Liver (tissue), 9 donors: ENCODE measurements around the gene EIF4H. TPM values are rescaled to one million over a fixed set of nuclear protein-coding genes. Genes with fewer than 3 reads are reported as not detected.

Source experiments
- DNase-seq: peaks from one replicate; pipeline ENCODE4 v3.0.0-alpha.2; 2017; ENCODE audit warnings: low spot score
- H3K27ac ChIP-seq, 2 donors: one replicate each; pipeline ENCODE4 v1.7.0; 2013; ENCODE audit warnings: inconsistent platforms in 2 of 2, low read length in 2 of 2, control low read depth in 1 of 2, low read depth in 1 of 2, mild to moderate bottlenecking in 1 of 2
- H3K27me3 ChIP-seq, 4 donors: one replicate each; pipeline versions ENCODE4 v1.6.1 to v1.7.0; 2013; ENCODE audit warnings: low read length in 3 of 4, inconsistent platforms in 1 of 4, mild to moderate bottlenecking in 1 of 4, moderate library complexity in 1 of 4; ENCODE audit not compliant: control insufficient read depth in 4 of 4, insufficient read depth in 4 of 4
- H3K36me3 ChIP-seq, 4 donors: one replicate each; pipeline versions ENCODE4 v1.6.1 to v1.7.0; 2013; ENCODE audit warnings: low read length in 3 of 4, mild to moderate bottlenecking in 3 of 4, low read depth in 1 of 4, moderate library complexity in 1 of 4; ENCODE audit not compliant: control insufficient read depth in 4 of 4, insufficient read depth in 3 of 4
- H3K4me1 ChIP-seq, 4 donors: one replicate each; pipeline versions ENCODE4 v1.6.1 to v1.7.0; 2013; ENCODE audit warnings: low read length in 3 of 4, mild to moderate bottlenecking in 3 of 4, moderate library complexity in 1 of 4; ENCODE audit not compliant: control insufficient read depth in 4 of 4, insufficient read depth in 4 of 4
- H3K4me3 ChIP-seq, 3 donors: one replicate each; pipeline versions ENCODE4 v1.6.1 to v1.7.0; 2013; ENCODE audit warnings: low read length in 3 of 3, control low read depth in 1 of 3, low read depth in 1 of 3, mild to moderate bottlenecking in 1 of 3
- H3K9ac ChIP-seq, 2 donors: one replicate each; pipeline ENCODE4 v1.7.0; 2013; ENCODE audit warnings: low read length in 2 of 2, mild to moderate bottlenecking in 2 of 2, moderate library complexity in 2 of 2, control low read depth in 1 of 2, low read depth in 1 of 2
- H3K9me3 ChIP-seq, 4 donors: one replicate each; pipeline versions ENCODE4 v1.6.1 to v1.7.0; 2013; ENCODE audit warnings: low read length in 3 of 4; ENCODE audit not compliant: control insufficient read depth in 4 of 4
- EGR1 ChIP-seq, 2 donors: IDR thresholded peaks; 2 replicates each; pipeline ENCODE4 v1.6.1; 2016 to 2018; ENCODE audit warnings: antibody characterized with exemption in 2 of 2, low read depth in 2 of 2
- FOXA1 ChIP-seq: IDR thresholded peaks from 2 replicates; pipeline ENCODE4 v1.6.1; 2016; ENCODE audit warnings: antibody characterized with exemption
- FOXA2 ChIP-seq: IDR thresholded peaks from 2 replicates; pipeline ENCODE4 v1.6.1; 2016; ENCODE audit warnings: antibody characterized with exemption
- GABPA ChIP-seq, 2 donors: IDR thresholded peaks in 1 of 2; conservative IDR thresholded peaks in 1 of 2; 2 replicates each; pipeline ENCODE4 v1.6.1; 2016; ENCODE audit warnings: antibody characterized with exemption in 2 of 2, mild to moderate bottlenecking in 1 of 2, moderate library complexity in 1 of 2
- HNF4A ChIP-seq, 2 donors: conservative IDR thresholded peaks; 2 replicates each; pipeline ENCODE4 v1.6.1; 2016; ENCODE audit warnings: antibody characterized with exemption in 2 of 2, mild to moderate bottlenecking in 2 of 2
- HNF4G ChIP-seq: IDR thresholded peaks from 2 replicates; pipeline ENCODE4 v1.6.1; 2016; ENCODE audit warnings: antibody characterized with exemption
- JUND ChIP-seq, 2 donors: IDR thresholded peaks; 2 replicates each; pipeline ENCODE4 v1.6.1; 2016; ENCODE audit warnings: antibody characterized with exemption in 2 of 2
- NR2F2 ChIP-seq: IDR thresholded peaks from 2 replicates; pipeline ENCODE4 v1.6.1; 2016; ENCODE audit warnings: antibody characterized with exemption
- RAD21 ChIP-seq, 2 donors: IDR thresholded peaks; 2 replicates each; pipeline ENCODE4 v1.6.1; 2016; ENCODE audit warnings: antibody characterized with exemption in 2 of 2, mild to moderate bottlenecking in 2 of 2
- RXRA ChIP-seq, 2 donors: IDR thresholded peaks; 2 replicates each; pipeline ENCODE4 v1.6.1; 2017 to 2018; ENCODE audit warnings: antibody characterized with exemption in 2 of 2, mild to moderate bottlenecking in 1 of 2
- SP1 ChIP-seq: IDR thresholded peaks from 2 replicates; pipeline ENCODE4 v1.6.1; 2018; ENCODE audit warnings: antibody characterized with exemption, mild to moderate bottlenecking
- TAF1 ChIP-seq: conservative IDR thresholded peaks from 2 replicates; pipeline ENCODE4 v1.6.1; 2016; ENCODE audit warnings: antibody characterized with exemption, mild to moderate bottlenecking
- YY1 ChIP-seq: IDR thresholded peaks from 2 replicates; pipeline ENCODE4 v1.6.1; 2016; ENCODE audit warnings: antibody characterized with exemption, mild to moderate bottlenecking
- WGBS: extraction: QIAGEN DNeasy Blood & Tissue Kit; methylation state at CpG from one replicate; pipeline ENCODE4 v1.1.7; 2013; 5-methylcytosine and 5-hydroxymethylcytosine counted together
- polyA plus RNA-seq, 2 donors: library from polyadenylated mRNA; stranded (reverse) in 1 of 2; unstranded in 1 of 2; fragments of 200-250 nt in 1 of 2; fragments of >200 nt in 1 of 2; fragmentation: Nextera tagmentation in 1 of 2; extraction: Ambion mirVana in 1 of 2; gene quantifications; one replicate each; pipeline versions ENCODE4 v1.2.1 to v1.2.3, GENCODE V29; 2013 to 2015
- total RNA-seq, 2 donors: library from RNA; depleted of rRNA; stranded (reverse); fragments of >200 nt; gene quantifications; one replicate each; pipeline ENCODE4 v1.2.3, GENCODE V29; 2014
- TF ChIP-seq, protein P1 (sequence below): IDR thresholded peaks from 2 replicates; pipeline ENCODE4 v1.6.1; 2016; ENCODE audit warnings: antibody characterized with exemption, mild to moderate bottlenecking
- TF ChIP-seq, protein P2 (sequence below): IDR thresholded peaks from 2 replicates; pipeline ENCODE4 v1.6.1; 2016; ENCODE audit warnings: antibody characterized with exemption
- TF ChIP-seq, protein P3 (sequence below): fragments of 150-350 bp; IDR thresholded peaks from 2 replicates; pipeline ENCODE4 v1.5.1; 2017; ENCODE audit warnings: improper control_type of control experiment, low read depth, low read length; ENCODE audit not compliant: missing input control
- TF ChIP-seq, protein P4 (sequence below): IDR thresholded peaks from 2 replicates; pipeline ENCODE4 v1.6.1; 2016; ENCODE audit warnings: antibody characterized with exemption
- donor health status: healthy.
- donor health status: healthy.
- donor health status: healthy.
- donor health status: healthy.
- donor health status: healthy.

The EIF4H gene
- total and polyA plus RNA-seq, 4 donors: 81.6 to 166 (median 152) TPM

DNA sequence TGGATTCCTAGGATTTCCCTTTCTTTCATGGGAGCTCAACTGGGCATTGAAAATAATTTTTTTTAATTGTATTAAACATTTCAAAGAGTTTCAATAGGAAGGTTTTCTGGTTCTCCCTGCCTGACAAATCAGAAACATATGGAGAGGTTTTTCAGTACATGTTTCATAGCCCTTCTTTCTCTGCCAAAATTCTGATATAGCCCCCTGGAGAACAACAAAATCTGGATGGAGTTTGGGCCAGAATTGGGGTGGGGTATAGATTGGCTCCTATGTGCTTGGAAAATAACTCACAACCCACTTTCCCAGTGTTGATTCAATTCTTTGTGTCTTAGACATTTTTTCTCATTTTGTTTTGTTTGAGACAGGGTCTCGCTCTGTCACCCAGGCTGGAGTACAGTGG lies 24.6 kb upstream of the EIF4H start:
- Histone ChIP-seq H3K4me3 (no peak overlapping the region), H3K4me1 (no peaks in the 10 kb centered on the region), H3K27ac (no peak overlapping the region), H3K27me3 (no peaks in the 10 kb centered on the region), H3K9me3 (no peaks in the 10 kb centered on the region), H3K9ac (no peak overlapping the region), H3K36me3 (no peaks in the 10 kb centered on the region)
- no peak for TF ChIP-seq YY1
- TF ChIP-seq EGR1 (IDR thresholded peaks at IDR 0.05; ENCODE audit: low read depth in 2 of 2): no peak
- TF ChIP-seq RAD21 (IDR thresholded peaks at IDR 0.05): no peak
- TF ChIP-seq, protein P1, sequence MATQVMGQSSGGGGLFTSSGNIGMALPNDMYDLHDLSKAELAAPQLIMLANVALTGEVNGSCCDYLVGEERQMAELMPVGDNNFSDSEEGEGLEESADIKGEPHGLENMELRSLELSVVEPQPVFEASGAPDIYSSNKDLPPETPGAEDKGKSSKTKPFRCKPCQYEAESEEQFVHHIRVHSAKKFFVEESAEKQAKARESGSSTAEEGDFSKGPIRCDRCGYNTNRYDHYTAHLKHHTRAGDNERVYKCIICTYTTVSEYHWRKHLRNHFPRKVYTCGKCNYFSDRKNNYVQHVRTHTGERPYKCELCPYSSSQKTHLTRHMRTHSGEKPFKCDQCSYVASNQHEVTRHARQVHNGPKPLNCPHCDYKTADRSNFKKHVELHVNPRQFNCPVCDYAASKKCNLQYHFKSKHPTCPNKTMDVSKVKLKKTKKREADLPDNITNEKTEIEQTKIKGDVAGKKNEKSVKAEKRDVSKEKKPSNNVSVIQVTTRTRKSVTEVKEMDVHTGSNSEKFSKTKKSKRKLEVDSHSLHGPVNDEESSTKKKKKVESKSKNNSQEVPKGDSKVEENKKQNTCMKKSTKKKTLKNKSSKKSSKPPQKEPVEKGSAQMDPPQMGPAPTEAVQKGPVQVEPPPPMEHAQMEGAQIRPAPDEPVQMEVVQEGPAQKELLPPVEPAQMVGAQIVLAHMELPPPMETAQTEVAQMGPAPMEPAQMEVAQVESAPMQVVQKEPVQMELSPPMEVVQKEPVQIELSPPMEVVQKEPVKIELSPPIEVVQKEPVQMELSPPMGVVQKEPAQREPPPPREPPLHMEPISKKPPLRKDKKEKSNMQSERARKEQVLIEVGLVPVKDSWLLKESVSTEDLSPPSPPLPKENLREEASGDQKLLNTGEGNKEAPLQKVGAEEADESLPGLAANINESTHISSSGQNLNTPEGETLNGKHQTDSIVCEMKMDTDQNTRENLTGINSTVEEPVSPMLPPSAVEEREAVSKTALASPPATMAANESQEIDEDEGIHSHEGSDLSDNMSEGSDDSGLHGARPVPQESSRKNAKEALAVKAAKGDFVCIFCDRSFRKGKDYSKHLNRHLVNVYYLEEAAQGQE: no peak
- no peak for TF ChIP-seq GABPA (IDR thresholded peaks at IDR 0.05 in 1 of 2, conservative IDR thresholded peaks at IDR 0.05 in 1 of 2)
- TF ChIP-seq HNF4A (conservative IDR thresholded peaks at IDR 0.05): no peak
- no peak for TF ChIP-seq NR2F2
- WGBS: 100% methylated on average over 1 of the region's 1 CpG
- DNase-seq: no peak

DNA sequence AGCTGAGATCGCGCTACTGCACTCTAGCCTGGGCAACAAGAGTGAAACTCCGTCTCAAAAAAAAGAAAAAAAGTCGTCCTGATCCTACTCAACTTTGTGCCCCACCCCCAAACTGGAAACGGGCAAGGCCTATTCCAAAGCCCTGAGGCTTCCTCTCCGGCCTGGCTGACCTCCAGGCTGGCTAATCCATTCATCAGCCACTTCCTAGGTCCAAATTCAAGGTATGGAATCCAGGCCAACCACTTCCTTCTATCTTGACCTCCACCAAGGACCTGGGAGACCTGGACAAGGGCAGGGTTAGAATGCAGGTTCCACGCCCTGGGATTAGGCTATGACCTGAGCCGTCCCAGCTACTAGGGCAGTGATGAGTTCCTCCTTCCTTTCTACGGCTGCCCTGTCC lies 20.4 kb upstream of the EIF4H start:
- Histone ChIP-seq H3K9me3 (no peaks in the 10 kb centered on the region), H3K27me3 (no peaks in the 10 kb centered on the region), H3K9ac (no peak overlapping the region), H3K27ac (no peak overlapping the region), H3K36me3 (no peaks in the 10 kb centered on the region), H3K4me3 (no peak overlapping the region), H3K4me1 (no peaks in the 10 kb centered on the region)
- WGBS: 83% methylated on average over 9 of the region's 9 CpGs
- TF ChIP-seq JUND (IDR thresholded peaks at IDR 0.05): no peak
- TF ChIP-seq HNF4G: no peak
- TF ChIP-seq RXRA (IDR thresholded peaks at IDR 0.05): no peak
- TF ChIP-seq, protein P2, sequence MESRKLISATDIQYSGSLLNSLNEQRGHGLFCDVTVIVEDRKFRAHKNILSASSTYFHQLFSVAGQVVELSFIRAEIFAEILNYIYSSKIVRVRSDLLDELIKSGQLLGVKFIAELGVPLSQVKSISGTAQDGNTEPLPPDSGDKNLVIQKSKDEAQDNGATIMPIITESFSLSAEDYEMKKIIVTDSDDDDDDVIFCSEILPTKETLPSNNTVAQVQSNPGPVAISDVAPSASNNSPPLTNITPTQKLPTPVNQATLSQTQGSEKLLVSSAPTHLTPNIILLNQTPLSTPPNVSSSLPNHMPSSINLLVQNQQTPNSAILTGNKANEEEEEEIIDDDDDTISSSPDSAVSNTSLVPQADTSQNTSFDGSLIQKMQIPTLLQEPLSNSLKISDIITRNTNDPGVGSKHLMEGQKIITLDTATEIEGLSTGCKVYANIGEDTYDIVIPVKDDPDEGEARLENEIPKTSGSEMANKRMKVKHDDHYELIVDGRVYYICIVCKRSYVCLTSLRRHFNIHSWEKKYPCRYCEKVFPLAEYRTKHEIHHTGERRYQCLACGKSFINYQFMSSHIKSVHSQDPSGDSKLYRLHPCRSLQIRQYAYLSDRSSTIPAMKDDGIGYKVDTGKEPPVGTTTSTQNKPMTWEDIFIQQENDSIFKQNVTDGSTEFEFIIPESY: no peak
- no peak for TF ChIP-seq SP1
- TF ChIP-seq RAD21 (IDR thresholded peaks at IDR 0.05): no peak
- TF ChIP-seq YY1: no peak
- TF ChIP-seq EGR1 (IDR thresholded peaks at IDR 0.05; ENCODE audit: low read depth in 2 of 2): no peak
- TF ChIP-seq FOXA2: no peak
- TF ChIP-seq TAF1: no peak
- DNase-seq: no peak

DNA sequence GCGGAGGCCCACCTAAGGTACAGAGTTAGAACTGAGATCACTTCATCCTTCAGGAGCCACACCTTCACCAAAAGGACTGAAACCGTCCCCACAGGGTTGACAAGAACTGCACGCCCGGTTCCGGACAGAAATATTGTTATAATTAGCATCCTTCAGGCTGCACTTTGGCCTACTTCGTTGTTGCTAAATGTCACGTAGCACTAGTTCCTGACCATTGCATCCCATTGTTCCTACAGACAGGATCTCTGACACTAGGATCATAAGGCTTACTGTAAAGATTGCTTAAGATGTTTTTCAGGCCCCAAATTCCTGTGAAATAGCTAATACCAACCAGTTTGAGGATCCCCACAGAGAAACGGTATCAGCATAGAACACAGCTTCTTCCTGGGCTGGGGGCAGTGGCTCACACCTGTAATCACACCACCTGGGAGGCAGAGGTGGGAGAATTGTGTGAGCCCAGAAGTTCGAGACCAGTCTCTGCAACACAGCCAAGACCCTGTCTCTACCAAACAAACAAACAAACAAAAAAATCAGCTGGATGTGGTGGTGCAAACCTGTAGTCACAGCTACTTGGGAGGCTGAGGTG lies 18.3 kb upstream of the EIF4H start:
- Histone ChIP-seq H3K27ac (no peak overlapping the region), H3K4me3 (no peak overlapping the region), H3K27me3 (no peaks in the 10 kb centered on the region), H3K9me3 (no peaks in the 10 kb centered on the region), H3K36me3 (no peaks in the 10 kb centered on the region), H3K4me1 (no peaks in the 10 kb centered on the region), H3K9ac (no peak overlapping the region)
- DNase-seq: no peak
- 94% methylated on average over 9 of the region's 9 CpGs for WGBS
- TF ChIP-seq RAD21 (IDR thresholded peaks at IDR 0.05) (no peak), GABPA (IDR thresholded peaks at IDR 0.05 in 1 of 2, conservative IDR thresholded peaks at IDR 0.05 in 1 of 2) (no peak), HNF4A (conservative IDR thresholded peaks at IDR 0.05) (no peak), FOXA1 (no peak), NR2F2 (no peak)
- TF ChIP-seq, protein P3, sequence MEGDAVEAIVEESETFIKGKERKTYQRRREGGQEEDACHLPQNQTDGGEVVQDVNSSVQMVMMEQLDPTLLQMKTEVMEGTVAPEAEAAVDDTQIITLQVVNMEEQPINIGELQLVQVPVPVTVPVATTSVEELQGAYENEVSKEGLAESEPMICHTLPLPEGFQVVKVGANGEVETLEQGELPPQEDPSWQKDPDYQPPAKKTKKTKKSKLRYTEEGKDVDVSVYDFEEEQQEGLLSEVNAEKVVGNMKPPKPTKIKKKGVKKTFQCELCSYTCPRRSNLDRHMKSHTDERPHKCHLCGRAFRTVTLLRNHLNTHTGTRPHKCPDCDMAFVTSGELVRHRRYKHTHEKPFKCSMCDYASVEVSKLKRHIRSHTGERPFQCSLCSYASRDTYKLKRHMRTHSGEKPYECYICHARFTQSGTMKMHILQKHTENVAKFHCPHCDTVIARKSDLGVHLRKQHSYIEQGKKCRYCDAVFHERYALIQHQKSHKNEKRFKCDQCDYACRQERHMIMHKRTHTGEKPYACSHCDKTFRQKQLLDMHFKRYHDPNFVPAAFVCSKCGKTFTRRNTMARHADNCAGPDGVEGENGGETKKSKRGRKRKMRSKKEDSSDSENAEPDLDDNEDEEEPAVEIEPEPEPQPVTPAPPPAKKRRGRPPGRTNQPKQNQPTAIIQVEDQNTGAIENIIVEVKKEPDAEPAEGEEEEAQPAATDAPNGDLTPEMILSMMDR: no peak
- TF ChIP-seq, protein P4, sequence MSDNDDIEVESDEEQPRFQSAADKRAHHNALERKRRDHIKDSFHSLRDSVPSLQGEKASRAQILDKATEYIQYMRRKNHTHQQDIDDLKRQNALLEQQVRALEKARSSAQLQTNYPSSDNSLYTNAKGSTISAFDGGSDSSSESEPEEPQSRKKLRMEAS: no peak
